HCT116 (cell line): ENCODE results near the gene SLC25A13. TPM values are rescaled to one million over a fixed set of nuclear protein-coding genes. Genes with fewer than 3 reads are reported as not detected.

ENCODE experiments used
- microRNA counts: library from miRNA; unstranded; fragments of <30 nt; microRNA quantifications from one replicate; lab custom pipeline; 2015
- microRNA-seq: library from miRNA; unstranded; fragments of <30 nt; microRNA quantifications from one replicate; pipeline ENCODE4, GENCODE V29; 2016; ENCODE audit warnings: borderline number of aligned reads
- total RNA-seq: library from RNA; stranded (reverse); gene quantifications from one replicate; pipeline ENCODE4 v1.2.1, GENCODE V29; 2021; ENCODE audit not compliant: unreplicated experiment

The SLC25A13 gene
- total RNA-seq, 1 experiment from 2014 or later, result 19.3 TPM

MicroRNAs within 50 kb of the gene (microRNA counts, 767-probe panel; counts per million panel counts)
- not detected for microRNA hsa-miR-591 (lab: Ali Mortazavi, UCI)

Small RNA genes lying within 50 kb of the gene (microRNA-seq; reads per million reads assigned to microRNA genes)
- not detected for gene MIR591
